PC-9 (cell line): Measurements from ENCODE around the gene FAM162A.

Source experiments
- CTCF ChIP-seq: fragments of 200-600 bp; sonication (generic); conservative IDR thresholded peaks from 2 replicates; pipeline ENCODE4 v1.6.1; 2017; ENCODE audit warnings: mixed run types, antibody characterized with exemption, mild to moderate bottlenecking, moderate library complexity
- EZH2 ChIP-seq: fragments of 200-600 bp; sonication (generic); IDR thresholded peaks from 2 replicates; pipeline ENCODE4 v1.8.0; 2017; ENCODE audit warnings: antibody characterized with exemption, low read depth

- TF ChIP-seq CTCF (no peak), EZH2 (no peak)
These were observed 30.4 kb downstream of the FAM162A start for GRCh38 chr3:122414391-122414790.
